Prostate gland (tissue), 2 donors: ENCODE results near the gene INPP5B. TPM values are rescaled to one million over a fixed set of nuclear protein-coding genes. Genes with fewer than 3 reads are reported as not detected.

Experiments used
- DNase-seq: peaks from one replicate; pipeline ENCODE4 v3.0.0-alpha.2; 2019; ENCODE audit warnings: low spot score
- H3K27ac ChIP-seq, 2 donors: fragments of 200-600 bp; sonication (generic); 2 replicates each; pipeline ENCODE4 v1.5.1; 2017 to 2019
- H3K27me3 ChIP-seq: fragments of 200-600 bp; sonication (generic); replicated peaks from 2 replicates; pipeline ENCODE4 v1.5.1; 2019; ENCODE audit not compliant: insufficient read depth
- H3K36me3 ChIP-seq, 2 donors: fragments of 200-600 bp; sonication (generic); 1 replicate in 1 of 2; 2 replicates in 1 of 2; pipeline versions ENCODE4 v1.5.1 to v1.8.1; 2017 to 2019
- H3K4me1 ChIP-seq: fragments of 200-600 bp; sonication (generic); replicated peaks from 2 replicates; pipeline ENCODE4 v1.5.1; 2019
- H3K4me3 ChIP-seq, 2 donors: fragments of 200-600 bp; sonication (generic); 2 replicates each; pipeline ENCODE4 v1.5.1; 2017 to 2019
- H3K9me3 ChIP-seq: fragments of 200-600 bp; sonication (generic); 2 replicates; pipeline ENCODE4 v1.5.1; 2017
- POLR2A ChIP-seq: fragments of 450-650 bp; IDR thresholded peaks from one replicate; pipeline ENCODE4 v1.6.1; 2016; ENCODE audit warnings: antibody characterized with exemption, mild to moderate bottlenecking
- POLR2AphosphoS5 ChIP-seq: sonication (generic); formaldehyde crosslinking; IDR thresholded peaks from one replicate; pipeline ENCODE4 v1.6.1; 2017; ENCODE audit warnings: antibody characterized with exemption
- WGBS: methylation state at CpG from one replicate; pipeline ENCODE4 v1.1.5; 2018; 5-methylcytosine and 5-hydroxymethylcytosine counted together
- intact Hi-C: fragments of 100-400 bp; cut with DNase I; formaldehyde crosslinking; loops from one replicate; pipeline ENCODE4 v1.14.2; 2022
- total RNA-seq, 2 donors: library from RNA; depleted of rRNA; stranded (reverse); fragments of >200 nt; gene quantifications; one replicate each; pipeline ENCODE4 v1.1.0, GENCODE V29; 2016
- TF ChIP-seq, protein P1 (sequence below), 4 experiments: fragments of 200-600 bp in 2 of 4; fragments of 450-650 bp in 2 of 4; sonication (generic) in 2 of 4; IDR thresholded peaks; 1 replicate in 3 of 4; 2 replicates in 1 of 4; pipeline ENCODE4 v1.5.1; 2016 to 2019; ENCODE audit warnings: antibody characterized with exemption in 4 of 4, mild to moderate bottlenecking in 2 of 4, moderate library complexity in 2 of 4

Gene INPP5B
- total RNA-seq, 2 donors from 2014 or later, result 12.8 to 20.8 TPM

GRCh38 chr1:37952738-37953137 lies 5.9 kb upstream of the INPP5B start:
- no peaks in the 10 kb centered on the region for H3K27me3 ChIP-seq
- H3K36me3 ChIP-seq, result peaks cover 0 to 5% of the 10 kb centered on the region in 2 donors
- H3K4me1 ChIP-seq, result no peaks in the 10 kb centered on the region
- intact Hi-C loops, result no loop called here
- no peak overlapping the region for H3K4me3 ChIP-seq
- H3K9me3 ChIP-seq, result no peaks in the 10 kb centered on the region
- no peak overlapping the region for H3K27ac ChIP-seq
- TF ChIP-seq, protein P1, sequence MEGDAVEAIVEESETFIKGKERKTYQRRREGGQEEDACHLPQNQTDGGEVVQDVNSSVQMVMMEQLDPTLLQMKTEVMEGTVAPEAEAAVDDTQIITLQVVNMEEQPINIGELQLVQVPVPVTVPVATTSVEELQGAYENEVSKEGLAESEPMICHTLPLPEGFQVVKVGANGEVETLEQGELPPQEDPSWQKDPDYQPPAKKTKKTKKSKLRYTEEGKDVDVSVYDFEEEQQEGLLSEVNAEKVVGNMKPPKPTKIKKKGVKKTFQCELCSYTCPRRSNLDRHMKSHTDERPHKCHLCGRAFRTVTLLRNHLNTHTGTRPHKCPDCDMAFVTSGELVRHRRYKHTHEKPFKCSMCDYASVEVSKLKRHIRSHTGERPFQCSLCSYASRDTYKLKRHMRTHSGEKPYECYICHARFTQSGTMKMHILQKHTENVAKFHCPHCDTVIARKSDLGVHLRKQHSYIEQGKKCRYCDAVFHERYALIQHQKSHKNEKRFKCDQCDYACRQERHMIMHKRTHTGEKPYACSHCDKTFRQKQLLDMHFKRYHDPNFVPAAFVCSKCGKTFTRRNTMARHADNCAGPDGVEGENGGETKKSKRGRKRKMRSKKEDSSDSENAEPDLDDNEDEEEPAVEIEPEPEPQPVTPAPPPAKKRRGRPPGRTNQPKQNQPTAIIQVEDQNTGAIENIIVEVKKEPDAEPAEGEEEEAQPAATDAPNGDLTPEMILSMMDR (IDR thresholded peaks at IDR 0.05), result no peak
- TF ChIP-seq POLR2A, result no peak
- no peak for TF ChIP-seq POLR2AphosphoS5
- DNase-seq, result no peak
- 89% methylated on average over 3 of the region's 3 CpGs for WGBS

- DNase-seq, result no peak
- Histone ChIP-seq H3K4me3 (no peak overlapping the region), H3K27ac (no peak overlapping the region), H3K4me1 (no peaks in the 10 kb centered on the region), H3K36me3 (no peaks in the 10 kb centered on the region), H3K9me3 (no peaks in the 10 kb centered on the region), H3K27me3 (no peaks in the 10 kb centered on the region)
- WGBS, result 87% methylated on average over 4 of the region's 4 CpGs
- intact Hi-C loops, result no loop called here
- no peak for TF ChIP-seq POLR2AphosphoS5
- TF ChIP-seq, protein P1 (IDR thresholded peaks at IDR 0.05), result no peak
- TF ChIP-seq POLR2A, result no peak
Measured at GRCh38 chr1:37951783-37952624, 5.2 kb upstream of the INPP5B start.

- Histone ChIP-seq H3K9me3 (no peaks in the 10 kb centered on the region), H3K27ac (no peak overlapping the region), H3K36me3 (no peaks in the 10 kb centered on the region), H3K27me3 (no peaks in the 10 kb centered on the region), H3K4me1 (no peaks in the 10 kb centered on the region), H3K4me3 (no peak overlapping the region)
- TF ChIP-seq, protein P1 (IDR thresholded peaks at IDR 0.05), result no peak
- TF ChIP-seq POLR2AphosphoS5, result no peak
- TF ChIP-seq POLR2A, result no peak
- 89% methylated on average over 11 of the region's 11 CpGs for WGBS
- DNase-seq, result no peak
- intact Hi-C loops, result no loop called here
Measured at GRCh38 chr1:37951041-37951782, 4.4 kb upstream of the INPP5B start.

- 48% methylated on average over 6 of the region's 6 CpGs for whole genome bisulfite sequencing
- TF ChIP-seq, protein P1 (IDR thresholded peaks at IDR 0.05), result no peak
- TF ChIP-seq POLR2A, result no peak
- no peak for TF ChIP-seq POLR2AphosphoS5
- no peaks in the 10 kb centered on the region for H3K27me3 ChIP-seq
Measured at GRCh38 chr1:37949524-37950152, 2.8 kb upstream of the INPP5B start.

More at GRCh38 chr1:37949524-37950152, 2.8 kb upstream of the INPP5B start:
- Histone ChIP-seq H3K4me3 (no peak overlapping the region), H3K27ac (no peak overlapping the region), H3K36me3 (no peaks in the 10 kb centered on the region), H3K9me3 (no peaks in the 10 kb centered on the region), H3K4me1 (no peaks in the 10 kb centered on the region)
- intact Hi-C loops, result no loop called here
- DNase-seq, result no peak
